HG03025 (cell line): ENCODE results near the gene TOR3A.

ENCODE experiments used
- ATAC-seq: cut with Tn5 transposase; IDR thresholded peaks from one replicate; pipeline ENCODE4 v1.9.1; 2021; ENCODE audit warnings: mild to moderate bottlenecking, moderate library complexity; ENCODE audit not compliant: unreplicated experiment, low FRiP score

TOR3A gene

DNA sequence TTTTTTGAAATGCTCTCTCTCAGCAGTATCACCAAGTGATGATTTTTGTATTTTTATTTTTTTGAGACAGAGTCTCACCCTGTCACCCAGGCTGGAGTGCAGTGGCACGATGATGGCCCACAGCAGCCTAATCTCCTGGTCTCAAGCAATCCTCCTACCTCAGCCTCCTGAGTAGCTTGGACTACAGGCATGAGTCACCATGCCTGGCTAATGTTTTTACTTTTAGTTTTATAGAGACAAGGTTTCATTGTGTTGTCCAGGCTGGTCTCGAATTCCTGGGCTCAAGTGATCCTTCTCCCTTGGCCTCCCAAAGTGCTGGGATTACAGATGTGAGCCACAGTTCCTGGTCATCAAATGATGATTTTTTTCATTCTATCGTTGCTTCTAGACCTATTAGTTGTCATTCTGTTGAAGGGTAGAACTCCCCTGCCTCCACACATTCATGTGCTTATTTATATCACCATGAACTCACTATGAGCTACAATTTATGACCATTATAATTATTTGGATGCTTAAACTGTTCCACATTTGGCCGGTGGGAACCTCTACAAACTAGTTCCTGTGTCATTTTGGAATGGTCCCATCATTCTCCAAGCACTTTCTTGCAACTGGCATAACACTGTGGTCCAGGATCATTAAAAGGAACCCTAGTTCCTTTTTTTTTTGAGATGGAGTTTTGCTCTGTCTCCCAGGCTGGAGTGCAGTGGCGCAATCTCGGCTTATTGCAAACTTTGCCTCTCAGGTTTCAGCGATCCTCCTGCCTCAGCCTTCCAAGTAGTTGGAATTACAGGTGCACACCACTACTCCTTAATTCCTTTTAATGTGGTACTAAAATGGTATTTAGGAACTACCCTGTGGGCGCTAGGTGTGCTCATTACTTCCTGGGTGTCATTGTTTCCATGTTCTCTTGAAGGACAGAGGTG lies 20.2 kb upstream of the TOR3A start:
- no peak for ATAC-seq

DNA sequence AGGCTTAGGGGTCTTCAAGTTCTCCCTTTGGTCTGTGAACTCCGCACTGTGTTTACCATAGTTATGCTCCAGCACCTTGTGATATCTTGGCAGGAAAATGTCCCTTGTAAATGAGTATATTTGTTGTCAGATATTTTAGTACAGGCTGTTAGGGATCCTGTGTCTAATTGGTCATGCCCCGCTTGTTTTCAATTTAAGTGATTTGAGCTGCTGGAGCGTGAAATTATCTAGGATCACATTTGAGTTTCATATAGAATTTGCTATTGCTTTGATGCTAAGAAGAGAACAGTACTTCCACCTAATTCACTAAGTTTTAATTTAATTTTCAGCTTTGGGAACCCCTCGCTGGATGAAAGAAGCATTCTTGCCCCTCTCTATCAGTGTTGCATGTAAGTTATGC lies 15.4 kb upstream of the TOR3A start:
- ATAC-seq = no peak

DNA sequence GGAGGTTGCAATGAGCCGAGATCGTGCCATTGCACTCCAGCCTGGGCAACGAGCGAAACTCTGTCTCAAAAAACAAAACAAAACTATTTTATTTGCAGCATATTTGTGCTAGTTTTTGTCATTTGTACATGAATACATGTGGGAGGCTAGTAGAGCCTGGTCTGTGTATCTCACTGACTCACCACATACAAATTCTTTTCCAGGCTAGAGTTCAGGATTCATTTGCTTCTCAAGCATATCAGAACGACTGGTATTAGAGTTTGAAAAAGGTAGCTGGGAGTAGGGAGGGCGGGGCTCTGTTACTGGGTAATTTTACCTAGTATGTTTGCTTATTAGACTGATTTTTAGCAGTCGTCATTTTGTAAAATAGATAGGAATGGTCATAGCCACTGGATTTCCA lies 4.5 kb upstream of the TOR3A start:
- no peak for ATAC-seq

GRCh38 chr1:179079113-179079761 lies 2.6 kb upstream of the TOR3A start:
- no peak for ATAC-seq

- ATAC-seq = no peak
These were observed 794 bp upstream of the TOR3A start for GRCh38 chr1:179080866-179081686.

- ATAC-seq = peak; percentile 13
These were observed 596 bp downstream of the TOR3A start for GRCh38 chr1:179082333-179082998.

DNA sequence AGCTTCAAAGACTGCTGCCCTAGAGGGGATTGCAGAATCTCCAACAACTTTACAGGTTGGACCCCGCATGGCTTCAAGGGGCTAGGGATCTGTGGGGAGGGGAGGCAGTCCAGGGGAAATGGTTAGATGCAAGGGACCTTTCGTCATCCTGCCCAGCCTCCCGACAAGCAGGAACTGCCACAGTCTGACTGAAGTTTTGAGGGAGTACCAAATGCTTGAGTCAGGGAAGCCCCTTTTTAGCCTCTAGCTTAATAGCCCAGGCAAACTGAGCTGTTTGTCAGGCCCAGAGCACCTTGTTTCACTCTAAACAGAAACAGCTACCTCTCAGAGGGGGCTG lies 1.1 kb downstream of the TOR3A start:
- no peak for ATAC-seq

DNA sequence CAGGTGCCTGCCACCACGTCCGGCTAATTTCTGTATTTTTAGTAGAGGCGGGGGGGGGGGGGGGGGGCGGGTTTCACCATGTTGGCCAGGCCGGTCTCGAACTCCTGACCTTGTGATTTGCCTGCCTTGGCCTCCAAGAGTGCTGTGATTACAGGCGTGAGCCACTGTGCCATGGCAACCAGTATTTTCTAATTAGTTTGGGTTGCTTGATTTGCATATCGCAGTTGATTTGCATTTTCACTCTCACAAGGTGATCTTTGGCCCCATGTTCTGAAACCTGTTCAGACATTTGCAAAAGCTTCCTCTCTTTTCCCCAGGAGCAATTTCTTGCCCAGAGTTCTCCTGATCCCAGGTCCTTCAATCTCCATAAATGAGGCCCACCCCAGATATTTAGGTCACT lies 1.7 kb downstream of the TOR3A start:
- no peak for ATAC-seq

GRCh38 chr1:179087665-179088064 lies 5.8 kb downstream of the TOR3A start:
- no peak for ATAC-seq

DNA sequence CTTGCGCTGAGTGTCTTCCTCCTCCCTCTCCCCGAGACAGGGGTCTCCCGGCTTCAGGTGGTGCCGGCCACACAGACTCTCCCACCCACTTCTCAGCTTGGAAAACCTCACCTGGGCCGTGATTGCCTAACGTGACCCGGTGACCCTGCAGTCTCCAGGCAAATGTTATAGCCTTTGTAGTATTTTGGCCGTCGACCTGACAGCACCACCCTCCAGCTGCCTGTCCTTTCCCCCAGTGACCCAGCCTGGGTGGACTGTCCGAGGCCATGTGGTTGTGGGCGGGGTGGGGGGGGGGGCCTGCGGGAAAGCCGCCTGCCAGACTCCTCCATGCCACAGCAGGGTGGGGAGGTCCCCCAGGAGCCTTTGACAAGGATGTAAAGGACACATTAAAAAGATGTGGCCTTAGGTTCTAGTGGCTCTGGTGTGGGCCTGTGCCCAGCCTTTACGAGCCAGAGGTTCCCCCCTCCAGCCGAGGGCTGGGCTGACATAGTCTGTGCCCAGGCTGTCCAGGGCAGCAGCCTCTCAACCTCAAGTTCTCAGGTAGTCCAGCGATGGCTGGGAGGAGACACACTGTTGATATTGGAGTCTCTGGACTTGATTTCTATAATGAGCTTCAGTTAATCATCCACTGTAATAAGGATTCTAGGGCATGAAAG lies 8.1 kb downstream of the TOR3A start:
- ATAC-seq = no peak

DNA sequence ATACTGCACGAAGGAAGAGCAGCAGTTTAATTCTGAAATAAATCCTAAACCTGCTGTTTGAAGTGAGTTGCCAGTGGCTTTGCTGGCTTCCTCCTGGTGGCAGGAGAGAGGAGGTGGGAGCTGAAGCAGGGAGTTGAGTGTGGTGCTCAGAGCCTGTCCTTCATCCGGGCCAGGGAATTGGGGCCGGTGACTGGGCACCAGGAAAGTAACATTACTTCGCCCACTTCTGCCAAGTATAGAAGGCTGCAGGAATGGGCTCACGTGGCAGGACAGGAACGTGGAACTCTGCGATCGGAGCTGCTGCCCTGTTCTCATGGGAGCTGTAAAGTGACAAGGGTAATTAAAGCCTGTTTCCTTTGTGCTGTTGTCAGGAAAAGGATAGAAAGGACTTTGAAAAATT lies 8.7 kb downstream of the TOR3A start:
- ATAC-seq = no peak

GRCh38 chr1:179090923-179091322 lies 9.1 kb downstream of the TOR3A start:
- ATAC-seq = no peak

- no peak for ATAC-seq
These were observed 9.9 kb downstream of the TOR3A start for GRCh38 chr1:179091691-179092165.

DNA sequence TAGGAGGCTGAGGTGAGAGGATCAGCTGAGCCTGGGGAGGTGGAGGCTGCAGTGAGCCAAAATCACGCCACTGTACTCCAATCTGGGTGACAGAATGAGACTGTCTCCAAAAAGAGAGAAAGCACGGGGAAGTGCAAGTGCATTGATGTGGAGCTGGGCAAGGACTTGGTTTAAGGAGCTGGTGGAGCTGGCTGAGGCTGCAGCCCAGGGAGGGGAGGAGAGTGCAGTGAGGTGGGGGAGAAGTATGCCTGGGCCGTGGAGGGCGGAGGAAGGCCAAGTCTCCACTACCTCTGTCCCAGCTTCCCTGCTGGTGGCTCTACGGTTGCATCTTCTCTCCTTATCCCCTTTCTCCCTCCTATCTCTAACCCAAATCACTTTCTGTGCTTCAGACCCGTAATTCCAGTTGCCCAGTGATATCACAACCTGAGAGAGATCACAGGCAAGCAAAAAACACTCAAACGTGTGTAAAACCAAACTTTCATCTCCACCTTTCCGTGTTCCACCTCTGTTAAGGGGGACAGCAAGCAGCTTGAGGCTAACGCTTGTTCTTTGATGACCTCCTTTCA lies 11.1 kb downstream of the TOR3A start:
- ATAC-seq = no peak

DNA sequence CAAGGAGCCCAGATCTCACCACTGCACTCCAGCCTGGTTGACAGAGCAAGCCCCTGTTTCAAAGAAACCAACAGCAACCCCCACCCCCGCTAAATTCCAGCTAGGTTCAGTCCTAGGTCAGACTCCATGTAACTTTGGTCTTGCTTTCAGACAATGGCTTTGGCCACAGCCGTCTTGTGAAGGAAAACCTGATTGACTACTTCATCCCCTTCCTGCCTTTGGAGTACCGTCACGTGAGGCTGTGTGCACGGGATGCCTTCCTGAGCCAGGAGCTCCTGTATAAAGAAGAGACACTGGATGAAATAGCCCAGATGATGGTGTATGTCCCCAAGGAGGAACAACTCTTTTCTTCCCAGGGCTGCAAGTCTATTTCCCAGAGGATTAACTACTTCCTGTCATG lies 12.9 kb downstream of the TOR3A start:
- no peak for ATAC-seq

DNA sequence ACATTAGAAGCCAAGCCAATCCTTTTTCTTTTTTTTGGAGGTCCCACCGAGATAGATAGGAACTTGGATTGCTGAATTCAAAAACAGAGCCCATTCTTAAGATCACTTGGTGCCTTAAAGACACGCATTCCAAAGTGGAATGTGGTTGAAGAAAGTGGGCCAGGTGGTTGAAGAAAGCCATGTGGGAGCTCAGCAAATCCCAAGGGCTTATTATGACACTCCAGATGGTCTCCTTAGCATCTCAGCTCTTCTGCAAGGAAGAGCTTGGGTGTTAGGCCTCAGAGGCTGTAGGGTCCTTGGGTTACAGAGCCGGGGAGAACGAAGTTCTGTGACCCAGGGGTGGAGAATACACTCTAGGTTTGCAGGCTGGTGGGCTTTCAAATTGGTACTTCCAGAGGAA lies 13.5 kb downstream of the TOR3A start:
- ATAC-seq = no peak

DNA sequence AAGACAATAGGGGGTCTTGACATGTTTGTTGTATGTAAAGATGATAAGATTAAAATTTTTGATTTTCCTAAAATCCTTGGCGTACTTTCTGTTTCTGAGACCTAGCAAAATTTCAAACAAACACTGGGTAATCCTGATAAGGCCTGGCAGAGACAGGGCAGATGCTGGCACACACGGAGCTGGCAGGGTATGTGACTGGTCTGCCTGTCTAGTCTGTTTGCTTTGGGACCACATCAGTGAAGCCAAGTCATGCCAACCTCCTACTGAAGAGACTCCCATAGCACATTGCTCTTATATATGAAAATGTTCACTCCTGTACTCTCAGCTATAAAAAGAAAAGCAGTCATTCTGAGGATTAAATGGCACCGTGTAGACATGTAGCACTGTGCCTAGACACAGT lies 14.1 kb downstream of the TOR3A start:
- ATAC-seq = no peak

DNA sequence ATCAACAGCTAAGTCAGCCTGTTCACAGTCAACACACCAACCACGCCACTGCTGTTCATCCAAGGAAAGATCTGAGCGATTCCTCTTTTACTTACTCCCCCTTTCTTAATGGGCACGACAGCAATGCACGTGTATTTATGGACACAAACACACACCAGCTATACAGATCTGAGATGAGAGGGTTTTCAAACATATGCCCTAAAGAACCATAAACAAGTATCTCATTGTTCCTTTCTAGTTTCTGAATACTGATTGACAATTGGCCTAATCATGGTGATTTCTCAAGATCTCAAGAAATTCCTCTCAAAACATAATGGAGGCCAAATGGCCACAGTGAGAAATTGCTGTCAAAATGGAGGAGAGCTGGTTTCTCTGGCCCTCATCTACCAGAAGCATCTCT lies 18.0 kb downstream of the TOR3A start:
- no peak for ATAC-seq

DNA sequence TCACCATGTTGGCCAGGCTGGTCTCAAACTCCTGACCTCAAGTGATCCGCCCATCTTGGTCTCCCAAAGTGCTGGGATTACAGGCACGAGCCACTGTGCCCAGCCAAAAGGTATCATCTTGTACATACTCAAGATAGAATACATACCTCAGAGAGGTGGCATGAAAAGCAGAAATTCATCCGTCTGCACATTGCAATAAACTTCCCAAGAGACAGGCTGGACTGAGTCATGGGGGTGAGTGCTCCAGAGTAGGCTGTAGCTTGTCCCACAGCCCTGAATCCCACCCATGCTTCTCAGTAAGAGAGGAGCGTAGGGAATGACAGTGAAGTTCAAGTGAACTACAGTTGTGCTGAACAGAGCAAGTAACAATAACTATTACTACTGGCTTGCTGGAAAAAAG lies 19.7 kb downstream of the TOR3A start:
- ATAC-seq = no peak

DNA sequence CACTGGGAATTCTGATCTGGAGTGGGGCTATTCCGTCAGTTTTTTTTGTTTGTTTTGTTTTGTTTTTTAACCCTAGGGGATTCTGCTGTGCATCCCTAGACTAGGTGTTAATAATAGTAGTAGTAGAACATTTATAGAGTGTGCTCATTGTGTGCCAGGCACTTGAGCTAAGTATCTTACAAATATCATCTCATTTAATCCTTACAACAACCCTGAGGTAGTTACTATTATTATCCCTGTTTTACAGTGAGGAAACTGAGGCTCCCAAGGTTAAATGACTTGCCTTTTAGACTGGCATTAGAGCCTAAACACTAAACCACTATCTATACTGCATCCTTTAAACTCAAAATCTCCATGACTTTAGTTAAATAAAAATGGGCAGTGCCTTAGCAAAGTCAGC lies 22.1 kb downstream of the TOR3A start:
- ATAC-seq = no peak
